Heart right ventricle (tissue), 16 donors: Measurements from ENCODE around the gene SRSF7. TPM values are rescaled to one million over a fixed set of nuclear protein-coding genes. Genes with fewer than 3 reads are reported as not detected.
A peak's percentile ranks its signal among the peaks of the same experiment; 100 is the strongest.

Experiments
- ATAC-seq, 8 donors: fragments of 200-7000 bp; cut with Tn5 transposase; one replicate each; pipeline ENCODE4 v1.9.1; 2020; ENCODE audit warnings: mild to moderate bottlenecking in 8 of 8, moderate library complexity in 8 of 8, moderate number of reproducible peaks in 1 of 8
- DNase-seq, 2 donors: peaks; one replicate each; pipeline ENCODE4 v3.0.0-alpha.2; 2020
- H3K27ac ChIP-seq, 10 donors: fragments of 200-600 bp; sonication (generic) in 2 of 10; one replicate each; pipeline versions ENCODE4 v1.5.0 to v1.8.0; 2020 to 2022; ENCODE audit warnings: mild to moderate bottlenecking in 3 of 10
- H3K27me3 ChIP-seq, 7 donors: fragments of 200-600 bp; one replicate each; pipeline ENCODE4 v1.8.0; 2021 to 2022; ENCODE audit warnings: mild to moderate bottlenecking in 2 of 7
- H3K36me3 ChIP-seq, 9 donors: fragments of 200-600 bp; sonication (generic) in 1 of 9; one replicate each; pipeline versions ENCODE4 v1.5.0 to v1.8.0; 2020 to 2022; ENCODE audit warnings: mild to moderate bottlenecking in 2 of 9
- H3K4me1 ChIP-seq, 9 donors: fragments of 200-600 bp; sonication (generic) in 1 of 9; one replicate each; pipeline versions ENCODE4 v1.5.0 to v1.8.0; 2020 to 2022; ENCODE audit warnings: mild to moderate bottlenecking in 4 of 9
- H3K4me3 ChIP-seq, 10 donors: fragments of 200-600 bp; sonication (generic) in 2 of 10; one replicate each; pipeline versions ENCODE4 v1.5.0 to v1.8.0; 2020 to 2022; ENCODE audit warnings: mild to moderate bottlenecking in 7 of 10, moderate library complexity in 2 of 10
- H3K9me3 ChIP-seq, 11 donors: fragments of 200-600 bp in 10 of 11; sonication (generic) in 2 of 11; one replicate each; pipeline versions ENCODE4 v1.5.0 to v1.8.0; 2013 to 2022; ENCODE audit warnings: mild to moderate bottlenecking in 2 of 11, control low read depth in 1 of 11, moderate library complexity in 1 of 11
- WGBS, 2 donors: extraction: QIAGEN DNeasy Blood & Tissue Kit; methylation state at CpG; one replicate each; pipeline ENCODE4 v1.1.7; 2013; ENCODE audit warnings: inconsistent platforms in 1 of 2; 5-methylcytosine and 5-hydroxymethylcytosine counted together
- intact Hi-C, 10 donors: fragments of 100-400 bp; cut with DNase I; formaldehyde crosslinking; loops; one replicate each; pipeline versions ENCODE4 v1.11.1 to v1.14.2; 2022
- polyA plus RNA-seq, 2 donors: library from polyadenylated mRNA; stranded (reverse); fragments of 200-250 nt; gene quantifications; one replicate each; pipeline ENCODE4 v1.2.3, GENCODE V29; 2013
- total RNA-seq, 10 donors: library from RNA; stranded (reverse); fragmentation: NEBNext Ultra II Directional in 3 of 10; extraction: Animal tissue kit (Norgen Biotek cat#: 25700) in 3 of 10; gene quantifications; one replicate each; pipeline versions ENCODE4 v1.2.1 to v1.2.4, GENCODE V29; 2021 to 2023
- TF ChIP-seq, protein P1 (sequence below), 9 donors: fragments of 200-600 bp; sonication (generic) in 2 of 9; IDR thresholded peaks; one replicate each; pipeline versions ENCODE4 v1.5.0 to v1.8.0; 2021 to 2022; ENCODE audit warnings: antibody characterized with exemption in 9 of 9, mild to moderate bottlenecking in 5 of 9, moderate library complexity in 1 of 9
- donor health status: Arrhythmogenic right ventricular cardiomyopathy.
- donor health status: ischemic (EF 13 %, LVEDD 7.1; RV severe dilation, severe dysfunction).
- donor health status: healthy with polysubstance abuse.
- donor health status: DM: no; HTN: yes; CAD: no.
- donor health status: DM: no; HTN: no; CAD: no.
- donor health status: ischemic (EF 25% LVEDD 6.9; RV normal size, moderate dysfunction).
- donor health status: ischemic (EF 25% LVEDD 5.7; RV mildly dilated, moderate dysfunction).
- donor health status: healthy.
- donor health status: DM: yes; HTN: yes; CAD: no.
- donor health status: Ischemic cardiomyopathy.
- donor health status: ischemic (EF 35%, LVEDD 5.7; RV mildly dilated, moderate dysfunction).
- donor health status: nonischemic (EF 11% LVEDD 7.7; RV severe dilation, severe dysfunction).
- donor health status: DM: yes; HTN: yes; CAD: no.
- donor health status: PGD.
- donor health status: ischemic (EF 29% LVEDD 5.4; RV normal size, mild dysfunction).
- donor health status: nonischemic (EF 23%, LVEDD 6.1; RV moderate dilation, normal function).

SRSF7 gene
- total and polyA plus RNA-seq, 12 donors = 33.2 to 98.8 (median 49.5) TPM

DNA sequence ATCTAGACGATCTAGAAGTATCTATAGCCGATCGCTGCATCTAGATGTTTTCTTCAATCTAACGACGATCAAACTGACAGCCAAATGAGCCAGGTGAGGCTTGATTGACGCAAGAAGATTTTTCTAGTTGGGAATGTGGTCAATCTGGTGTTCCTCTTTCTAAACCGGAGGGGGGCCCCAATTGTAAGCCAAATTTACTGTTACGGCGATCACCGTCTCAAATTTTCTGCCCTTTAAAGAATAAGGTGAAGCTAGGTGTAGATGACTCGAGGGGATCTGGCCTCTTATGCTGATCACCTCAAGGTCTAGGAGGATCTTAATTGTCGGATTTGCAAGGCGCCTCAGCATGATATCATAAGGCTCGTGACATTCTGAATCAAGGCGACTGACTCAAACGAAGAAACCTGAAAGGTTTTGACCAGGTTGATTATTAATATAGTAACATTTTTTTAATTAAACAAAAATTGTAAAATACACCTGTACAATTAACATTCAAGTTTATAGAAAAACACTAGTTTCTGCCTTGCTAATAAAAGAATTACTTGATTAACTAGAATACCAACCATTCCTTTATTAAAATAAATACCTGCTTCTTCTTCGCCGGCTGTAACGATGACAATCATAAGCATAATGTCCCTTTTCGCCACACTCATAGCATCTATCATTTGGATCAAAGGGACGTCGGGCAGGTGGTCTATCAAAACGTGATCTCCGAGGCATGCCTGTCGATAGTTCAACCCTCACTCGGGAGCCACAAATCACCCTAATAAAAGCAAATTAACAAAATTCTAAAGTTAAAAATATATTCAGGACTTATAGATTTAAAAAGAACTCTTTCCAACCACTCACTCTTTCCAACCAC is 2.0 kb downstream of the SRSF7 start:
- WGBS, 2 donors = 58 to 65% methylated on average over 26 of the region's 26 CpGs
- peak overlapping the region; percentile 64 to 94 (median 85) for H3K4me3 ChIP-seq
- H3K36me3 ChIP-seq = peaks cover 0 to 60% (median 47%) of the 10 kb centered on the region in 9 donors
- ATAC-seq (no peak), DNase-seq (no peak)
- TF ChIP-seq, protein P1, sequence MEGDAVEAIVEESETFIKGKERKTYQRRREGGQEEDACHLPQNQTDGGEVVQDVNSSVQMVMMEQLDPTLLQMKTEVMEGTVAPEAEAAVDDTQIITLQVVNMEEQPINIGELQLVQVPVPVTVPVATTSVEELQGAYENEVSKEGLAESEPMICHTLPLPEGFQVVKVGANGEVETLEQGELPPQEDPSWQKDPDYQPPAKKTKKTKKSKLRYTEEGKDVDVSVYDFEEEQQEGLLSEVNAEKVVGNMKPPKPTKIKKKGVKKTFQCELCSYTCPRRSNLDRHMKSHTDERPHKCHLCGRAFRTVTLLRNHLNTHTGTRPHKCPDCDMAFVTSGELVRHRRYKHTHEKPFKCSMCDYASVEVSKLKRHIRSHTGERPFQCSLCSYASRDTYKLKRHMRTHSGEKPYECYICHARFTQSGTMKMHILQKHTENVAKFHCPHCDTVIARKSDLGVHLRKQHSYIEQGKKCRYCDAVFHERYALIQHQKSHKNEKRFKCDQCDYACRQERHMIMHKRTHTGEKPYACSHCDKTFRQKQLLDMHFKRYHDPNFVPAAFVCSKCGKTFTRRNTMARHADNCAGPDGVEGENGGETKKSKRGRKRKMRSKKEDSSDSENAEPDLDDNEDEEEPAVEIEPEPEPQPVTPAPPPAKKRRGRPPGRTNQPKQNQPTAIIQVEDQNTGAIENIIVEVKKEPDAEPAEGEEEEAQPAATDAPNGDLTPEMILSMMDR (IDR thresholded peaks at IDR 0.05) = no peak
- H3K4me1 ChIP-seq = peaks cover 8 to 73% (median 53%) of the 10 kb centered on the region in 9 donors
- peak overlapping the region in 5 of 10 donors; percentile 90 to 100 (median 99) for H3K27ac ChIP-seq
- H3K27me3 ChIP-seq = no peaks in the 10 kb centered on the region
- no peaks in the 10 kb centered on the region for H3K9me3 ChIP-seq
- intact Hi-C loops = loop anchor here in 2 of 10 donors (5.0 to 10.0 kb wide), 3 partner anchors 147 to 434 kb away; partner anchors contain the start of gene HNRNPLL (in 1 of the 2)

DNA sequence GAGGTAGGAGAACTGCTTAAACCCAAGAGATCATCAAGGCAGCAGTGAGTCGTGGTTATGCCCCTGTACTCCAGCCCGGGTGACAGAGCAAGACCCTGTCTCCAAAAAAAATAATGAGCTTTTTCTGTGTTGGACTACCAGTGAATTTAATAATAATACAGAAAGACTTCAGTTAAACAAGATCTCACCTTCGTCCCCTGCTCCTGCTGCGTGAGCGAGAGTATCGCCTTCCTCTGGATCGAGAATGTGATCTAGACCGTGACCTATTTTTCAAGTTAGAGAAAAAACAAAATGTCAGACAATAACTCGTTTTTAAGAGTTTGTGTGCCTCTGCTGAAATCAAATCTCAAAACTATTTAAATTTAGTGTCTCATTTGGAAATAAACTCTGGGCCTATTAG is 2.8 kb downstream of the SRSF7 start:
- TF ChIP-seq, protein P1 (IDR thresholded peaks at IDR 0.05) = no peak
- WGBS, 2 donors = 85 to 92% methylated on average over 9 of the region's 9 CpGs
- DNase-seq (no peak), ATAC-seq (no peak)
- Histone ChIP-seq H3K36me3 (peaks cover 0 to 68% (median 52%) of the 10 kb centered on the region in 9 donors), H3K4me3 (peak overlapping the region in 1 of 10 donors; percentile 94), H3K27me3 (no peaks in the 10 kb centered on the region), H3K4me1 (peaks cover 8 to 72% (median 61%) of the 10 kb centered on the region in 9 donors), H3K27ac (peak overlapping the region in 1 of 10 donors; percentile 10), H3K9me3 (no peaks in the 10 kb centered on the region)
- intact Hi-C loops = loop anchor here in 2 of 10 donors (5.0 to 10.0 kb wide), 3 partner anchors 146 to 434 kb away; partner anchors contain the start of gene HNRNPLL (in 1 of the 2)

DNA sequence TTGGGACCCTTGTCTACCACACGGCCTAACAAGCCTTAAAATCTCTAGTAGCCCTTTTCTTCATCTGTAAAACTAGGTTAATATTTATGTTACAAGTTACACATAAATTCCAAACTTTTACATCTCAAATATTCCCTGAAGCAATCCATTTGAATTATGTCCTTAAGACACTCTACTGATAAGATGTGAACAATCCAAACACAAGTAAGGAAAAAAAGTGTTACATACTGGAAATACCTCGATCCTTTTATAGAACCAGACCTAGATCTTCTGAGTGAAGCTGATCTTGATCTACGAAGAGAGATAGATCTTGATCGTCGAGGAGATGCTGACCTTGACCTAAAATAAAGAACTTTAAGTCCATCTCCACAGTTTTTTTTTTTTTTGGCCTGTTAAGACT is 3.3 kb downstream of the SRSF7 start:
- Histone ChIP-seq H3K4me3 (peak overlapping the region in 1 of 10 donors; percentile 4), H3K9me3 (no peaks in the 10 kb centered on the region), H3K4me1 (peaks cover 8 to 76% (median 63%) of the 10 kb centered on the region in 9 donors), H3K36me3 (peaks cover 0 to 73% (median 54%) of the 10 kb centered on the region in 9 donors), H3K27me3 (no peaks in the 10 kb centered on the region), H3K27ac (peak overlapping the region in 2 of 10 donors; percentile 2 to 10)
- WGBS, 2 donors = 52 to 62% methylated on average over 5 of the region's 5 CpGs
- intact Hi-C loops = loop anchor here in 2 of 10 donors (5.0 to 10.0 kb wide), 3 partner anchors 146 to 433 kb away; partner anchors contain the start of gene HNRNPLL (in 1 of the 2)
- no peak for DNase-seq
- ATAC-seq = no peak
- TF ChIP-seq, protein P1 (IDR thresholded peaks at IDR 0.05) = no peak

DNA sequence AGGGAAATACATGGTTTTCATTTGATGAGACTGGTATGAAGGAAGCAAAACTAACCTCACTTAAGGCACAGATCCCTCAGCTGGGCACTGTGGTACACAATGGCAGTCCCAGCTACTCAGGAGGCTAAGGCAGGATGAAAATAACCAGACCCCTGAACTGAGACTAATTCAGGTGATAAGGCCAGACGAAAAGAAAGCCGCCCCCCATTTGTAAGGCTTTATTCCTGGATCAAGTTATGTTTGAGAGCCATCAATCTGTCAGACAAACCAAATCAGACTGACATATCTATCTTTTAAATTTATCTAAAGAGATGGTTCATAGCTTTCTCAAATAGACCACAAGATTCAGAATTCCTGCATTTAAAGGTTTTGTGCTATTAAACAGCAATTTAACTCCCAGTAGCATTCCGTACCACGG is 4.1 kb downstream of the SRSF7 start:
- no peak for ATAC-seq
- H3K9me3 ChIP-seq = no peaks in the 10 kb centered on the region
- no peaks in the 10 kb centered on the region for H3K27me3 ChIP-seq
- no peak for DNase-seq
- intact Hi-C loops = loop anchor here in 2 of 10 donors (5.0 to 10.0 kb wide), 3 partner anchors 145 to 432 kb away; partner anchors contain the start of gene HNRNPLL (in 1 of the 2)
- H3K4me3 ChIP-seq = no peak overlapping the region
- WGBS, 2 donors = 41 to 52% methylated on average over 4 of the region's 4 CpGs
- H3K4me1 ChIP-seq = peaks cover 8 to 74% (median 63%) of the 10 kb centered on the region in 9 donors
- TF ChIP-seq, protein P1 (IDR thresholded peaks at IDR 0.05) = no peak
- H3K27ac ChIP-seq = peak overlapping the region in 1 of 10 donors; percentile 2
- peaks cover 0 to 81% (median 54%) of the 10 kb centered on the region in 9 donors for H3K36me3 ChIP-seq
